Bronchial epithelial cell (primary cell): ENCODE data around the gene SLC35D3. TPM values are rescaled to one million over a fixed set of nuclear protein-coding genes. Genes with fewer than 3 reads are reported as not detected.

Experiments
- DNase-seq: peaks from one replicate; pipeline ENCODE4 v3.0.0-alpha.2; 2010; ENCODE audit warnings: low read depth
- FAIRE-seq: peaks from 2 replicates; lab custom pipeline; 2011; peaks lifted over from hg19 to GRCh38; lab: Jason Lieb, UNC
- H3K27me3 ChIP-seq: 2 replicates; pipeline ENCODE4 v1.5.1; 2011; ENCODE audit warnings: low read length; ENCODE audit not compliant: control insufficient read depth, insufficient read depth
- H3K36me3 ChIP-seq: 2 replicates; pipeline ENCODE4 v1.5.1; 2011; ENCODE audit warnings: low read length; ENCODE audit not compliant: control insufficient read depth, insufficient read depth
- H3K4me3 ChIP-seq: 2 replicates; pipeline ENCODE4 v1.5.1; 2011; ENCODE audit warnings: mild to moderate bottlenecking, low read depth, low read length, control low read depth
- total RNA-seq: library from RNA; depleted of rRNA; stranded (reverse); fragments of >200 nt; gene quantifications from 2 replicates; pipeline ENCODE4 v1.2.1, GENCODE V29; 2014
- TF ChIP-seq, protein P1 (sequence below): IDR thresholded peaks from 2 replicates; pipeline ENCODE4 v1.5.1; 2011; ENCODE audit warnings: mild to moderate bottlenecking, moderate library complexity, low read length, control low read depth, inconsistent platforms; ENCODE audit not compliant: insufficient read depth, severe bottlenecking

The SLC35D3 gene
- total RNA-seq, 1 donor from 2014 or later: not detected

DNA sequence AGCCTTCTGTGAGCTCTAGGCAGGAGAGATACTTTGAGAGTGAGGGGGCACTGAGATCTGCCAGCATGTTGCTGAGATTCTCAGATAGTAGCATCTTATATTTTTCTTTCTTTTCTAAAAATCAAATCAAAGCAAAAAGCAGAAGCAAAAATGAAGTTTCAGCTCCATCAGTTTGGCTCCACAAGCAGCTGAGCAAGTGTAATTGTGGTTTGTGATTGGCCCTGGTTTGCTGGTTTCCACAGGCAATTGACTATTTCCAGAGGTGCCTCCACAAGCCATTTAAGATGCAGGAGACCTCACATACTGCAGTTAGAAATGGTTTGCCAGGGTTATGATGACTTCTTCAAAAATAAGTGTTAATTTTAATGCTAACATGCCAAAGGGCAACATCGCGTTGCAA is 4.3 kb downstream of the SLC35D3 start:
- H3K27me3 ChIP-seq: peaks cover 27% of the 10 kb centered on the region
- no peak for DNase-seq
- no peak for FAIRE-seq
- no peaks in the 10 kb centered on the region for H3K36me3 ChIP-seq
- TF ChIP-seq, protein P1, sequence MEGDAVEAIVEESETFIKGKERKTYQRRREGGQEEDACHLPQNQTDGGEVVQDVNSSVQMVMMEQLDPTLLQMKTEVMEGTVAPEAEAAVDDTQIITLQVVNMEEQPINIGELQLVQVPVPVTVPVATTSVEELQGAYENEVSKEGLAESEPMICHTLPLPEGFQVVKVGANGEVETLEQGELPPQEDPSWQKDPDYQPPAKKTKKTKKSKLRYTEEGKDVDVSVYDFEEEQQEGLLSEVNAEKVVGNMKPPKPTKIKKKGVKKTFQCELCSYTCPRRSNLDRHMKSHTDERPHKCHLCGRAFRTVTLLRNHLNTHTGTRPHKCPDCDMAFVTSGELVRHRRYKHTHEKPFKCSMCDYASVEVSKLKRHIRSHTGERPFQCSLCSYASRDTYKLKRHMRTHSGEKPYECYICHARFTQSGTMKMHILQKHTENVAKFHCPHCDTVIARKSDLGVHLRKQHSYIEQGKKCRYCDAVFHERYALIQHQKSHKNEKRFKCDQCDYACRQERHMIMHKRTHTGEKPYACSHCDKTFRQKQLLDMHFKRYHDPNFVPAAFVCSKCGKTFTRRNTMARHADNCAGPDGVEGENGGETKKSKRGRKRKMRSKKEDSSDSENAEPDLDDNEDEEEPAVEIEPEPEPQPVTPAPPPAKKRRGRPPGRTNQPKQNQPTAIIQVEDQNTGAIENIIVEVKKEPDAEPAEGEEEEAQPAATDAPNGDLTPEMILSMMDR: no peak
- no peak overlapping the region for H3K4me3 ChIP-seq

DNA sequence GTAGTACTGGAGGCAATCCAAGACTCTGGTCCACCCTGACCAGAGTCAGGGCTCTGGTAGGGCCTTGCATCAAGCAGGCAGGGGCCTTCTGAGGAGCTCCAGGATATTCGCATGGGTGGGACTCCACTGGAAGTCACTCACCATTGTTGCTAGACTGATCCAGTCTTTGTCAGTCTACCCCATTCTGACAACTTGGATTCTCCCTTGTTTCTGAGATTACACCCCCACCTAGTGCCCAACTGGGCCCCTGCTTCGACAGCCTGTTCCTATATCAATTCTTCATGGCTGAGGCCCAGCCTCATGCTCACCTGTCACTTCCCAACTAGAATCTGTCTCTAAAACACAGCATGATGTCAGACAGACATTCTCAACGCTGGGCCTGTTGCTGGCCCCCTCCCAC is 5.2 kb downstream of the SLC35D3 start:
- TF ChIP-seq, protein P1: peak; percentile 17
- Histone ChIP-seq H3K27me3 (peaks cover 21% of the 10 kb centered on the region), H3K36me3 (no peaks in the 10 kb centered on the region), H3K4me3 (no peak overlapping the region)
- FAIRE-seq: peak; percentile 32
- no peak for DNase-seq

DNA sequence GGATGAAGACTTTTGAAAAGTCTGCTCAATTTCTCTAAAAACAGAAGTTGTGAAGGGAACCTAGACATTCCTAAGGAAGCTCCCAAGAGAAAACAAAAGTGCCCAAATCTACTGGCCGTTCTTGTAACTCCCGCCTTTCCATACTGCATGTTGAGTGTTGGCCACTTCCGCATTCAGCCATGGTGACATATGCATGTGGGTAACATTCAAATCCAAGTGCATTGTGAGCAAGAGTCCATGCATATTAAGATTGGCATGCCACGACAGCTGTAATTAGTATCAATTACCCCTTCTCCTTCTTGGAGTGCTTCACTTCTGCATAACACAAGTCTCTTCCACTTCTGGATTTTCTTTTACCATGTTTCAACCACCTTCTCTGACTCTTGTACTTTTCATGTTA is 8.4 kb downstream of the SLC35D3 start:
- Histone ChIP-seq H3K36me3 (no peaks in the 10 kb centered on the region), H3K27me3 (peaks cover 4% of the 10 kb centered on the region), H3K4me3 (no peak overlapping the region)
- TF ChIP-seq, protein P1: no peak
- FAIRE-seq (no peak), DNase-seq (no peak)

DNA sequence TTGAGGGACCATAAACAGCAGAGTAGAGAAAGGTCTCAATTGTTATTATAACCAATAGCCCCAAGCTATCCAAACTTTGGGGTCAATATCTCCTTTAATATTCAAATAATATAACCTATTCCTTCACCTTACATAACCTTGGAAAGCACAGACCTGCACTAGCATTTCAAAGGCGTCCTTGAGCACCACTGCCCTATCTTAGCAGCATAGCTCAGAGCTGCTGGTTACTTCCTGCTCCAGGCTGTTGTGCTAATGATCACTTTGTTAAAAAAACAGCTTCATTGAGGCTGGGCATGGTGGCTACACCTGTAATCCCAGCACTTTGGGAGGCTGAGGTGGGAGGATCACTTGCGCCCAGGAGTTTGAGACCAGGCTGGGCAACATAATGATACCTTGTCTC is 10.5 kb downstream of the SLC35D3 start:
- FAIRE-seq (no peak), DNase-seq (no peak)

DNA sequence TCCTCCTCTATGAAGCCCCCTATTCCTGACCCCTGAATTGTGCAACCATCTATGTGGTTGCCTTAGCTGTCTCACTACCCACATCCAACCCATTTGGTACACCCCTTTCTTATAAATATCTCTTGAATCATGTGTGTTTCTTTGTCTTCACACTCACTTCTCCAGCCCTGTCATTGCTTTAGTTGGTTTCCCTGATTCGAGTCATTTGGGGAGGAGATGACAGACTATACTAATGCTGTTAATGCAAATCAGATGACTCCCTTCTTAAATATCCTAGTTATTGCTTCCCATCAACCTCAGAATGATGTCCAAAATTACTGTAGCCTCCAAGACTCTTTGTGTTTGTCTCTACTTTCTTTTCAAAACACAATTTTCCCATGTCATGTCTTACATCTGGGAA is 23.0 kb downstream of the SLC35D3 start:
- TF ChIP-seq, protein P1: no peak
- H3K27me3 ChIP-seq: peaks cover 2% of the 10 kb centered on the region
- FAIRE-seq (no peak), DNase-seq (no peak)
- no peaks in the 10 kb centered on the region for H3K36me3 ChIP-seq
- no peak overlapping the region for H3K4me3 ChIP-seq

More for the DNA sequence above, 10.5 kb downstream of the SLC35D3 start:
- no peaks in the 10 kb centered on the region for H3K36me3 ChIP-seq
- no peak overlapping the region for H3K4me3 ChIP-seq
- peaks cover 4% of the 10 kb centered on the region for H3K27me3 ChIP-seq
- TF ChIP-seq, protein P1: no peak

DNA sequence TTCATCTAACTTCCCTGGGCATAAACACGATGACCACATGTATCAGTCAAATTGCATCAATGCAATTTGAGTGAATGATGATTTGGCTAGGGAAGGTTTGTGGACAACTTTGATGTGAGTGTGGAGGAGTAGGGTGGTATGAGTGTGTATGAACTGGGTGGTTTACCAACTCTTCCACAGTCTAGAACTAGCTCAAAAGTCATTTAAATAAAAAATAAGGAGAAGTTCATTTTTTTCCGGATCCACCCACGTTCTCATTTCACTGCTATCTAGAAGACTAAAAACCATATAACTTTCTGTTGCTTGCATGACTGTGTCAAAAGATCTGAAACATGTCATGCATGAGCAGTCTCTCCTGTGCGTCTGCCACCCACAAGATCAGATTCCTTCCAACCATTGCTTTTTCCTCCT is 23.6 kb downstream of the SLC35D3 start:
- FAIRE-seq (no peak), DNase-seq (no peak)
- H3K4me3 ChIP-seq: no peak overlapping the region
- H3K27me3 ChIP-seq: peaks cover 2% of the 10 kb centered on the region
- TF ChIP-seq, protein P1: no peak
- H3K36me3 ChIP-seq: no peaks in the 10 kb centered on the region
